ENCODE measurements around the gene GPC6.

DNA sequence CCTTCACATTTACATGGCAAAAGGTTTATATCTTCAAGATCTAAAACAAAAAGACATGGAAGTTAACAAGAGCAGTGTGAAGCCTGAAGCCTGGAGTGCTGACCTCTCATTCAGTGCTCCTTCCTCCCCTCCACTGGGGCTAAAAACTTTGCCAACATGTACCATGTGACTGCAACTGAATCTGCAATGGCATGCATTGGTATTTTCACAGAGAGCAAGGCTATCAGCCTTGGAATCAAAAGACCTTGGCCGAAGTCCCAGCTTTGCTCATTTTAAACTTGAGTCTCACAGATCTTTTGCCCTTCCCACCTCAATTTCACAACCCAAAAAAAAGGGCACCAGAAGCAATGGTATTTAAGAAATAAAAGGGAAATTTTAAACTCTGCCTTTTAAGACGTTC, 927.8 kb downstream of the GPC6 start:
- TF ChIP-seq ZNF501 (tag by site-specific recombination; IDR thresholded peaks at IDR 0.05) (no peak), ZBTB20 (tag by site-specific recombination; IDR thresholded peaks at IDR 0.05) (no peak), ZNF521 (tag by site-specific recombination; IDR thresholded peaks at IDR 0.05) (no peak), FEZF1 (tag by site-specific recombination; IDR thresholded peaks at IDR 0.05) (no peak), ZNF16 (tag by site-specific recombination; IDR thresholded peaks at IDR 0.05; ENCODE audit: low read depth) (no peak), ZNF843 (tag by site-specific recombination; IDR thresholded peaks at IDR 0.05) (no peak), ZNF560 (tag by site-specific recombination; IDR thresholded peaks at IDR 0.05; ENCODE audit: borderline replicate concordance) (no peak), ZFP41 (tag by site-specific recombination; IDR thresholded peaks at IDR 0.05; ENCODE audit: borderline replicate concordance) (no peak), ZNF138 (tag by site-specific recombination; IDR thresholded peaks at IDR 0.05; ENCODE audit: borderline replicate concordance) (no peak), SALL2 (tag by site-specific recombination; IDR thresholded peaks at IDR 0.05; ENCODE audit: borderline replicate concordance) (no peak)
- TF ChIP-seq, protein P1, sequence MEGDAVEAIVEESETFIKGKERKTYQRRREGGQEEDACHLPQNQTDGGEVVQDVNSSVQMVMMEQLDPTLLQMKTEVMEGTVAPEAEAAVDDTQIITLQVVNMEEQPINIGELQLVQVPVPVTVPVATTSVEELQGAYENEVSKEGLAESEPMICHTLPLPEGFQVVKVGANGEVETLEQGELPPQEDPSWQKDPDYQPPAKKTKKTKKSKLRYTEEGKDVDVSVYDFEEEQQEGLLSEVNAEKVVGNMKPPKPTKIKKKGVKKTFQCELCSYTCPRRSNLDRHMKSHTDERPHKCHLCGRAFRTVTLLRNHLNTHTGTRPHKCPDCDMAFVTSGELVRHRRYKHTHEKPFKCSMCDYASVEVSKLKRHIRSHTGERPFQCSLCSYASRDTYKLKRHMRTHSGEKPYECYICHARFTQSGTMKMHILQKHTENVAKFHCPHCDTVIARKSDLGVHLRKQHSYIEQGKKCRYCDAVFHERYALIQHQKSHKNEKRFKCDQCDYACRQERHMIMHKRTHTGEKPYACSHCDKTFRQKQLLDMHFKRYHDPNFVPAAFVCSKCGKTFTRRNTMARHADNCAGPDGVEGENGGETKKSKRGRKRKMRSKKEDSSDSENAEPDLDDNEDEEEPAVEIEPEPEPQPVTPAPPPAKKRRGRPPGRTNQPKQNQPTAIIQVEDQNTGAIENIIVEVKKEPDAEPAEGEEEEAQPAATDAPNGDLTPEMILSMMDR (tag by site-specific recombination; IDR thresholded peaks at IDR 0.05), result no peak
- TF ChIP-seq, protein P2, sequence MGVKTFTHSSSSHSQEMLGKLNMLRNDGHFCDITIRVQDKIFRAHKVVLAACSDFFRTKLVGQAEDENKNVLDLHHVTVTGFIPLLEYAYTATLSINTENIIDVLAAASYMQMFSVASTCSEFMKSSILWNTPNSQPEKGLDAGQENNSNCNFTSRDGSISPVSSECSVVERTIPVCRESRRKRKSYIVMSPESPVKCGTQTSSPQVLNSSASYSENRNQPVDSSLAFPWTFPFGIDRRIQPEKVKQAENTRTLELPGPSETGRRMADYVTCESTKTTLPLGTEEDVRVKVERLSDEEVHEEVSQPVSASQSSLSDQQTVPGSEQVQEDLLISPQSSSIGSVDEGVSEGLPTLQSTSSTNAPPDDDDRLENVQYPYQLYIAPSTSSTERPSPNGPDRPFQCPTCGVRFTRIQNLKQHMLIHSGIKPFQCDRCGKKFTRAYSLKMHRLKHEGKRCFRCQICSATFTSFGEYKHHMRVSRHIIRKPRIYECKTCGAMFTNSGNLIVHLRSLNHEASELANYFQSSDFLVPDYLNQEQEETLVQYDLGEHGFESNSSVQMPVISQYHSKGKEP (tag by site-specific recombination; IDR thresholded peaks at IDR 0.05), result no peak
- TF ChIP-seq, protein P3, sequence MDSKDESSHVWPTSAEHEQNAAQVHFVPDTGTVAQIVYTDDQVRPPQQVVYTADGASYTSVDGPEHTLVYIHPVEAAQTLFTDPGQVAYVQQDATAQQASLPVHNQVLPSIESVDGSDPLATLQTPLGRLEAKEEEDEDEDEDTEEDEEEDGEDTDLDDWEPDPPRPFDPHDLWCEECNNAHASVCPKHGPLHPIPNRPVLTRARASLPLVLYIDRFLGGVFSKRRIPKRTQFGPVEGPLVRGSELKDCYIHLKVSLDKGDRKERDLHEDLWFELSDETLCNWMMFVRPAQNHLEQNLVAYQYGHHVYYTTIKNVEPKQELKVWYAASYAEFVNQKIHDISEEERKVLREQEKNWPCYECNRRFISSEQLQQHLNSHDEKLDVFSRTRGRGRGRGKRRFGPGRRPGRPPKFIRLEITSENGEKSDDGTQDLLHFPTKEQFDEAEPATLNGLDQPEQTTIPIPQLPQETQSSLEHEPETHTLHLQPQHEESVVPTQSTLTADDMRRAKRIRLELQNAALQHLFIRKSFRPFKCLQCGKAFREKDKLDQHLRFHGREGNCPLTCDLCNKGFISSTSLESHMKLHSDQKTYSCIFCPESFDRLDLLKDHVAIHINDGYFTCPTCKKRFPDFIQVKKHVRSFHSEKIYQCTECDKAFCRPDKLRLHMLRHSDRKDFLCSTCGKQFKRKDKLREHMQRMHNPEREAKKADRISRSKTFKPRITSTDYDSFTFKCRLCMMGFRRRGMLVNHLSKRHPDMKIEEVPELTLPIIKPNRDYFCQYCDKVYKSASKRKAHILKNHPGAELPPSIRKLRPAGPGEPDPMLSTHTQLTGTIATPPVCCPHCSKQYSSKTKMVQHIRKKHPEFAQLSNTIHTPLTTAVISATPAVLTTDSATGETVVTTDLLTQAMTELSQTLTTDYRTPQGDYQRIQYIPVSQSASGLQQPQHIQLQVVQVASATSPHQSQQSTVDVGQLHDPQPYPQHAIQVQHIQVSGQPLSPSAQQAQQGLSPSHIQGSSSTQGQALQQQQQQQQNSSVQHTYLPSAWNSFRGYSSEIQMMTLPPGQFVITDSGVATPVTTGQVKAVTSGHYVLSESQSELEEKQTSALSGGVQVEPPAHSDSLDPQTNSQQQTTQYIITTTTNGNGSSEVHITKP (tag by site-specific recombination; IDR thresholded peaks at IDR 0.05), result no peak
- TF ChIP-seq, protein P4, sequence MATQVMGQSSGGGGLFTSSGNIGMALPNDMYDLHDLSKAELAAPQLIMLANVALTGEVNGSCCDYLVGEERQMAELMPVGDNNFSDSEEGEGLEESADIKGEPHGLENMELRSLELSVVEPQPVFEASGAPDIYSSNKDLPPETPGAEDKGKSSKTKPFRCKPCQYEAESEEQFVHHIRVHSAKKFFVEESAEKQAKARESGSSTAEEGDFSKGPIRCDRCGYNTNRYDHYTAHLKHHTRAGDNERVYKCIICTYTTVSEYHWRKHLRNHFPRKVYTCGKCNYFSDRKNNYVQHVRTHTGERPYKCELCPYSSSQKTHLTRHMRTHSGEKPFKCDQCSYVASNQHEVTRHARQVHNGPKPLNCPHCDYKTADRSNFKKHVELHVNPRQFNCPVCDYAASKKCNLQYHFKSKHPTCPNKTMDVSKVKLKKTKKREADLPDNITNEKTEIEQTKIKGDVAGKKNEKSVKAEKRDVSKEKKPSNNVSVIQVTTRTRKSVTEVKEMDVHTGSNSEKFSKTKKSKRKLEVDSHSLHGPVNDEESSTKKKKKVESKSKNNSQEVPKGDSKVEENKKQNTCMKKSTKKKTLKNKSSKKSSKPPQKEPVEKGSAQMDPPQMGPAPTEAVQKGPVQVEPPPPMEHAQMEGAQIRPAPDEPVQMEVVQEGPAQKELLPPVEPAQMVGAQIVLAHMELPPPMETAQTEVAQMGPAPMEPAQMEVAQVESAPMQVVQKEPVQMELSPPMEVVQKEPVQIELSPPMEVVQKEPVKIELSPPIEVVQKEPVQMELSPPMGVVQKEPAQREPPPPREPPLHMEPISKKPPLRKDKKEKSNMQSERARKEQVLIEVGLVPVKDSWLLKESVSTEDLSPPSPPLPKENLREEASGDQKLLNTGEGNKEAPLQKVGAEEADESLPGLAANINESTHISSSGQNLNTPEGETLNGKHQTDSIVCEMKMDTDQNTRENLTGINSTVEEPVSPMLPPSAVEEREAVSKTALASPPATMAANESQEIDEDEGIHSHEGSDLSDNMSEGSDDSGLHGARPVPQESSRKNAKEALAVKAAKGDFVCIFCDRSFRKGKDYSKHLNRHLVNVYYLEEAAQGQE (tag by site-specific recombination; IDR thresholded peaks at IDR 0.05), result no peak
